Muscle layer of colon (tissue), 2 donors: ENCODE results near the gene MRE11.

Source experiments
- H3K27ac ChIP-seq: one replicate; pipeline ENCODE4 v1.7.0; 2013; ENCODE audit warnings: low read depth, mild to moderate bottlenecking, low read length, moderate library complexity
- H3K27me3 ChIP-seq, 2 donors: one replicate each; pipeline ENCODE4 v1.7.0; 2013; ENCODE audit warnings: low read length in 2 of 2, mild to moderate bottlenecking in 2 of 2; ENCODE audit not compliant: insufficient read depth in 2 of 2, control insufficient read depth in 1 of 2
- H3K36me3 ChIP-seq: one replicate; pipeline ENCODE4 v1.7.0; 2013; ENCODE audit warnings: mild to moderate bottlenecking, low read length; ENCODE audit not compliant: insufficient read depth
- H3K4me1 ChIP-seq: one replicate; pipeline ENCODE4 v1.7.0; 2013; ENCODE audit warnings: mild to moderate bottlenecking, low read length; ENCODE audit not compliant: insufficient read depth
- H3K4me3 ChIP-seq, 2 donors: one replicate each; pipeline ENCODE4 v1.7.0; 2013; ENCODE audit warnings: low read length in 2 of 2, low read depth in 1 of 2, mild to moderate bottlenecking in 1 of 2, moderate library complexity in 1 of 2
- H3K9ac ChIP-seq: one replicate; pipeline ENCODE4 v1.7.0; 2013; ENCODE audit warnings: low read length
- H3K9me3 ChIP-seq: one replicate; pipeline ENCODE4 v1.7.0; 2013; ENCODE audit warnings: mild to moderate bottlenecking, low read length
- donor health status: abdominal sarcoma.
- donor health status: Adenocarcinoma of cecum.

Gene MRE11

GRCh38 chr11:94493281-94494125, at the start of gene MRE11, which contains the start of gene ANKRD49:
Gene MRE11, minus strand, starts transcription at chr11:94493844. Its CDS starts 1,043 bp downstream, at chr11:94492801.
Gene ANKRD49, plus strand, starts transcription at chr11:94493984. Its CDS starts 2,710 bp downstream, at chr11:94496694.
- Histone ChIP-seq H3K4me3 (peak within 1 kb of the TSS; percentile 80 to 98), H3K9me3 (no peaks in the 10 kb centered on the region), H3K27me3 (no peaks in the 10 kb centered on the region), H3K9ac (peak within 1 kb of the TSS; percentile 95), H3K27ac (peak within 1 kb of the TSS; percentile 85), H3K4me1 (peaks cover 19% of the 10 kb centered on the region), H3K36me3 (peaks cover 30% of the 10 kb centered on the region)

DNA sequence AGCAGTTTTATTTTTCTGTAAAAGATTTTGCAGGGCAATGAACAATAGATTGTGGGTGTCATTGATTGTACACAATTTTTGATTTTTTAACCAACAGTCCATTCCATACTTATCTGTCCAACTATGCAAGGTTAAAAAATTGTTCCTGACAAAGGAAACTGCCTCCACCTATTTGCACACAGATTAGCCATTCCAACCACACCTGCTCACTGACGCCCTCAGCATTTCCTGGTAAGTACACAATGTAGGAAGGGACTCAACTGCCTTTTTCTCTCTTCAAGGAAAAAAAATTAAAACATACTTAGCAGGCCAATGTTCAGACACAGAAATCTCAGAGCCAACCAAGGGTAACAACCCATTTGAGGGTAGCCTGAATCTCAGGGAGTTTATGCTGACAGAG, 45.8 kb upstream of the MRE11 start:
- H3K27ac ChIP-seq: no peak overlapping the region
- H3K36me3 ChIP-seq: no peaks in the 10 kb centered on the region
- H3K27me3 ChIP-seq: no peaks in the 10 kb centered on the region
- no peak overlapping the region for H3K9ac ChIP-seq
- H3K9me3 ChIP-seq: no peaks in the 10 kb centered on the region
- H3K4me3 ChIP-seq: no peak overlapping the region
- peaks cover 7% of the 10 kb centered on the region for H3K4me1 ChIP-seq

GRCh38 chr11:94537031-94537600, 43.5 kb upstream of the MRE11 start:
- Histone ChIP-seq H3K4me1 (no peaks in the 10 kb centered on the region), H3K36me3 (no peaks in the 10 kb centered on the region), H3K9ac (no peak overlapping the region)

DNA sequence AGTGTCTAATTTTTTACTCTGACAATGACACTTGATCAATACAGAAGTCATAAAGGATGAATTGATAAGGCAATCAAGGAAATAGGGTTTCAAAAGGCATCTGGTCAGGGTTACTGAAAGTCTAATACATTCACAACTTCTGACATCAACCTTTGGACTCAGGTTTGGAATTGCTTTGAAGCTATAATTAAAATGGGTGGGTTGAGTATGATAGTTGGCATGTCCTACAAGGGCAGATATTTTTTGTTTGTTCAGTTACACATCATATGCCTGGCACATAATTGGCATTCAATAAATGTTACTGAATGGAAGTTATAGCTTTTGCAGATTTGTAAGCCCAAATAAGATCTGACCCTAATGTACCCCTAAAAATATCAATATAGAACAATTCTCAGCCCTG, 42.7 kb upstream of the MRE11 start:
- H3K27me3 ChIP-seq: no peaks in the 10 kb centered on the region
- no peaks in the 10 kb centered on the region for H3K4me1 ChIP-seq
- H3K9ac ChIP-seq: no peak overlapping the region
- no peak overlapping the region for H3K27ac ChIP-seq
- no peak overlapping the region for H3K4me3 ChIP-seq
- no peaks in the 10 kb centered on the region for H3K9me3 ChIP-seq
- no peaks in the 10 kb centered on the region for H3K36me3 ChIP-seq

More at GRCh38 chr11:94537031-94537600, 43.5 kb upstream of the MRE11 start:
- Histone ChIP-seq H3K4me3 (no peak overlapping the region), H3K27me3 (no peaks in the 10 kb centered on the region), H3K27ac (no peak overlapping the region), H3K9me3 (no peaks in the 10 kb centered on the region)

DNA sequence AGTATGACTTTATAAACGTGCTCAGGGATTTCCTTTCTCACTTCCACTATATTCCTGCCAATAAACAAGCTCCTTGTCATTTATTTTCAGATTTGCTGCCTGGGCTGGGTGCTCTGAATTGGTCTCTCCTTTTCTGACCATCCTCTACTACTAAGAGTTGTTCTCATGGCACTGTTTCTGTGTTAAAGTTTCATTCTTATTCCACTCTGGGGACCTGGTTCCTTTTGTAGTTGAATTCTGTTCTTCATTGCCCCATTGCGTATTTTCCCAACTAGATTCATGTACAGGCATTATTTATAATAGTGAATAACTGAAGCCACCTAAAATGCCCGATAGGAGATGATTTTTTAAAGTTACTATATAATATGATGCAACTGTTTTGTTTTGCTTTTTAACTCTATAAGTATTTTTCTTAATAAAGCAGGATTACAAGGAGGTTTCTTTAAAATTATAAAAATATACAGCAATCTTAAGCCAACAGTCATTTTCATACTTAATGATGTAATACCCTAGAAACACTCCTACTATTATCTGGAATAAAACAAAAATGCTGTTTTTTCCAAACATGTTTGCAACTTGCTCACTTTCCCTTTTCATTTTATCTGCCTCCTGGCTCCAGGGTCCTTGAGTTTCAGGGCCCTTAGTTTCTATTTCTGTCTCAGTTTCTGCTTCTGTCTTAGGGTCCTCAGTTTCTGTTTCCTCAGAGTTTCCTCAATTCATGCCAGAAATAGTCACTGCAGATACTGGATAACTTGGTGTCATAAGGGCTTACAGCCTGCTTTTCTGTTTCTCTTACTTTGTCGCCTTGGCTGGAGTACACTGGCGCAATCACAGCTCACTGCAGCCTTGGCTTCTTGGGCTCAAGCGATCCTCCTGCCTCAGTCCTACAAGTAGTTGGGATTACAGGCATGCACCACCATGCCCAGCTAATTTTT, 40.3 kb upstream of the MRE11 start:
- no peaks in the 10 kb centered on the region for H3K36me3 ChIP-seq
- H3K4me1 ChIP-seq: no peaks in the 10 kb centered on the region
- no peak overlapping the region for H3K9ac ChIP-seq
- H3K9me3 ChIP-seq: no peaks in the 10 kb centered on the region
- no peak overlapping the region for H3K27ac ChIP-seq
- no peak overlapping the region for H3K4me3 ChIP-seq
- H3K27me3 ChIP-seq: no peaks in the 10 kb centered on the region

DNA sequence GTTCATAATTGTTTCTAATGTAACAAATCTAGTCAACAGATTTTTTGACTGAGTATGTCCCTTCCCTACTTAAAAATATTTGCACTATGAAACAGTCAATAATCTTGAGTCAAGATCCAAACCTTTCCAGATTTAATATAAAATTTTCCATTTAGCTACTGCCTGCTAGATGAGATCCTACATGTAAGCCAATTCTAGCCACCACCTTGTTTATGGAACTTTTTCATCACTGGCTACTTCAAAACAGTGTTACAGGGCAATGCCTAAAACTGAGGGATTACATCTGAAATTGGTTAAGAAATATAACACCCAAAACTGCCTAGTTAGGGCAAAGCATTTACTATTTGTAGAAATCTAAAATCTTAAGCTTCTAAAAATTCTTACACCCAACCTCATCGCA, 39.6 kb upstream of the MRE11 start:
- H3K4me1 ChIP-seq: no peaks in the 10 kb centered on the region
- H3K27me3 ChIP-seq: no peaks in the 10 kb centered on the region
- no peak overlapping the region for H3K4me3 ChIP-seq
- no peaks in the 10 kb centered on the region for H3K36me3 ChIP-seq
- H3K9me3 ChIP-seq: no peaks in the 10 kb centered on the region
- no peak overlapping the region for H3K9ac ChIP-seq
- H3K27ac ChIP-seq: no peak overlapping the region

GRCh38 chr11:94532211-94532610, 38.6 kb upstream of the MRE11 start:
- H3K9me3 ChIP-seq: no peaks in the 10 kb centered on the region
- no peaks in the 10 kb centered on the region for H3K36me3 ChIP-seq
- no peak overlapping the region for H3K27ac ChIP-seq
- H3K4me3 ChIP-seq: no peak overlapping the region
- no peaks in the 10 kb centered on the region for H3K4me1 ChIP-seq
- no peaks in the 10 kb centered on the region for H3K27me3 ChIP-seq
- H3K9ac ChIP-seq: no peak overlapping the region

DNA sequence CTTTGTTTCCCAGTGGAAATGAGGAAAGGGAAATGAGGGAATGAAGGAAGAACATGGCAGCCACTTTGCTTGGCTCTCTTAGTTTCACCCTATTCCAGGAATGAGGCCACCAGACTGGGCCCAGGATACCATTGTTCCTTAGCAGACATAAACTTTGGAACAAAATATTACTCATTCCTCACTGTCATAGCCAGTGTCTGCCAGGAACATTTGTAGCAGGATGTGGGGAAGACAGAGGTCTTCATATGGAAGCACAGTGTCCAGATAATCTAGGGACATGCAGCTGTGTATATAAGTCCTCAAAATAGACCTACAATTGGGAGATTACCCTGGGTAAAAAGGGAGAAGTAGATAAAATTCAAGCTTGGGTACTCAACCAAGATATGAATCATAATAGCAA, 34.9 kb upstream of the MRE11 start:
- Histone ChIP-seq H3K27me3 (no peaks in the 10 kb centered on the region), H3K4me1 (no peaks in the 10 kb centered on the region), H3K9ac (no peak overlapping the region), H3K27ac (no peak overlapping the region), H3K4me3 (no peak overlapping the region), H3K9me3 (no peaks in the 10 kb centered on the region), H3K36me3 (no peaks in the 10 kb centered on the region)

GRCh38 chr11:94526645-94527438, 33.2 kb upstream of the MRE11 start:
- H3K27me3 ChIP-seq: no peaks in the 10 kb centered on the region
- H3K9me3 ChIP-seq: no peaks in the 10 kb centered on the region

DNA sequence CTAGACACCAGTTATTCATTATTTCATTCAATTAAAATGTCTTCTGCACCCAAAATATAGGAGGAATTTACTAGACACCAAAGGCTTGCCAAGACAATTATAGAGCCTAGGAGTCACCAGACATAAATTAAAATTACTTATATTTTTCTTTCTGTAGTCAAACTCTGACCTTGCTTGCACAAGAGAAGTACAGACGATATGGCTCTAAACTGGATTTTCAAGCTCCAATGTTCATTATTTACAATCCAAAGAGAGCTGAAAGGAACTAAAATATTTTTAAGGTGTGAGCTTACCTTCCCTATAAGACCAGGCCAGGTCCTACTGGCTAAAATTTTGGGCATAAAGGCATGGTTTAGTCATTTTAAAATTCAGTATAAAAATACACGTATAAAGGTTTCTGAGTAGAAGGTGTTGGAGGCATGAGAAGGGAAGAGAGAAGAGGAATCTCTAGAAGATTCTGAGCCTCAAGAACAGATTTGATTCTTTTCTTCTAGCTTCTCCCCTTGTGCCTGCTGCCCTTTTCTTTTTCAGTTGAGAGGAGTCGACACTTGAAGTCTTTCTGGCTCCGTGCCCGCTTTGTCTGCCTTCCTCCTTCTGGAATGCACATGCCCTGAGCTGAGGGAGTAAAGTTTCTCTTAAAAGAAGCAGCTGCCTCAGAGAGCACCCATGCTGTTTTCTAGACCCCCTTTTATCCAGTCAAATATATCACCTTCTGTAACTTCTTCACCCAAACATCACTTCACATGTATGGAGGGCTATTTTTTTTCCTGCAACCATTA, 32.1 kb upstream of the MRE11 start:
- H3K9ac ChIP-seq: no peak overlapping the region
- H3K36me3 ChIP-seq: no peaks in the 10 kb centered on the region
- no peak overlapping the region for H3K27ac ChIP-seq
- H3K4me3 ChIP-seq: no peak overlapping the region
- H3K9me3 ChIP-seq: no peaks in the 10 kb centered on the region
- H3K4me1 ChIP-seq: no peaks in the 10 kb centered on the region
- H3K27me3 ChIP-seq: no peaks in the 10 kb centered on the region

More at GRCh38 chr11:94526645-94527438, 33.2 kb upstream of the MRE11 start:
- Histone ChIP-seq H3K36me3 (no peaks in the 10 kb centered on the region), H3K4me3 (no peak overlapping the region), H3K4me1 (no peaks in the 10 kb centered on the region), H3K9ac (no peak overlapping the region), H3K27ac (no peak overlapping the region)
